HEK293T (cell line): ENCODE data around the gene ACSL3.

Experiments
- BHLHE40 ChIP-seq: fragments of 450-650 bp; IDR thresholded peaks from 2 replicates; pipeline ENCODE4 v1.6.1; 2016; ENCODE audit warnings: mild to moderate bottlenecking, moderate library complexity, borderline replicate concordance
- ELF4 ChIP-seq: fragments of 450-650 bp; IDR thresholded peaks from 2 replicates; pipeline ENCODE4 v1.6.1; 2017; ENCODE audit warnings: antibody characterized with exemption
- FOXA1 ChIP-seq: fragments of 450-650 bp; IDR thresholded peaks from 2 replicates; pipeline ENCODE4 v1.6.1; 2016; ENCODE audit warnings: mild to moderate bottlenecking
- FOXK2 ChIP-seq: fragments of 450-650 bp; IDR thresholded peaks from 2 replicates; pipeline ENCODE4 v1.6.1; 2016; ENCODE audit warnings: mild to moderate bottlenecking
- FOXM1 ChIP-seq: fragments of 450-650 bp; IDR thresholded peaks from 2 replicates; pipeline ENCODE4 v1.6.1; 2017; ENCODE audit warnings: mild to moderate bottlenecking, borderline replicate concordance
- HDGF ChIP-seq: fragments of 450-650 bp; IDR thresholded peaks from 2 replicates; pipeline ENCODE4 v1.6.1; 2017; ENCODE audit warnings: antibody characterized with exemption, borderline replicate concordance
- LEF1 ChIP-seq: fragments of 450-650 bp; IDR thresholded peaks from 2 replicates; pipeline ENCODE4 v1.6.1; 2017; ENCODE audit warnings: mild to moderate bottlenecking, borderline replicate concordance
- NFRKB ChIP-seq: fragments of 450-650 bp; IDR thresholded peaks from 2 replicates; pipeline ENCODE4 v1.6.1; 2016; ENCODE audit warnings: mild to moderate bottlenecking, moderate library complexity
- SP1 ChIP-seq: fragments of 450-650 bp; IDR thresholded peaks from 2 replicates; pipeline ENCODE4 v1.6.1; 2017
- SUZ12 ChIP-seq: fragments of 450-650 bp; IDR thresholded peaks from 2 replicates; pipeline ENCODE4 v1.6.1; 2016; ENCODE audit warnings: mild to moderate bottlenecking
- TARDBP ChIP-seq: fragments of 450-650 bp; IDR thresholded peaks from 2 replicates; pipeline ENCODE4 v1.6.1; 2016

GRCh38 chr2:222939208-222939856 lies 78.5 kb downstream of the ACSL3 start:
- TF ChIP-seq NFRKB (no peak), BHLHE40 (no peak), FOXA1 (no peak), FOXM1 (no peak), SUZ12 (no peak), LEF1 (no peak), FOXK2 (no peak), TARDBP (no peak), HDGF (no peak), SP1 (no peak), ELF4 (no peak)
